GM18508 (cell line): ENCODE measurements around the gene MED23.
A peak's percentile ranks its signal among the peaks of the same experiment; 100 is the strongest.
"Not testable (repeated sequence)": the region's sequence is repeated elsewhere in the genome, so short reads cannot be mapped to it uniquely, and the experiment has no call there.

ENCODE experiments used
- ATAC-seq: cut with Tn5 transposase; IDR thresholded peaks from one replicate; pipeline ENCODE4 v1.9.1; 2021; ENCODE audit warnings: moderate number of reproducible peaks; ENCODE audit not compliant: insufficient read depth, unreplicated experiment

MED23 gene

DNA sequence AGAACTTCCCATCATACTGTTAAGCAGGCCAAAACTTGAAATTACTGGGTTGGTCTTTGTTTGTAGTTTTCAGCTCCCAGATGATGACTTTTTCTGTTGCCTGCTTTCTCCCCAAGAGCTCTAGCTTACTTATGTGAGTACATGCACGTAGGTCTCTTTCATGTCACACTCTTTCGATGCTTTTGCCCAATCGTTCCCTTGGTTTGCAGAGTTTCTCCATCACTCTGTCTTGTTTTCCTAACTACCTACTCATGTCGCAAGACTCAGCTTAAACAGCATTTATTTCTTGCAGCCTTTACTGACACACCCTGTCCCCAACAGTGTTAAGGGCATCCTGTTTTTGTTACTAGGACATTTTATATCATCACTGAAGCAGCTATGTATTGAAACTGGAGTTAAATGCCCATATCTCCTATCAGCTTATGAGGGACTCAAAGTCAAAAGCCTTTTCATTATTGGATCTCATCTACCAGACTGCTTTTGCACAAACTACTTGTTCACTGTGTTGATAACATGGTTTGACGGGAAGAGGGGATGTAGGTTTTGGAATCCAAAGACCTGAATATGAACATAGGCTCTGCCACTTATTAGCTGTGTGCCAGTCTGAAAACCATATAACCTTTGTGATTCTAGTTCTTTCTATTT is 52.1 kb downstream of the MED23 start:
- no peak for ATAC-seq

DNA sequence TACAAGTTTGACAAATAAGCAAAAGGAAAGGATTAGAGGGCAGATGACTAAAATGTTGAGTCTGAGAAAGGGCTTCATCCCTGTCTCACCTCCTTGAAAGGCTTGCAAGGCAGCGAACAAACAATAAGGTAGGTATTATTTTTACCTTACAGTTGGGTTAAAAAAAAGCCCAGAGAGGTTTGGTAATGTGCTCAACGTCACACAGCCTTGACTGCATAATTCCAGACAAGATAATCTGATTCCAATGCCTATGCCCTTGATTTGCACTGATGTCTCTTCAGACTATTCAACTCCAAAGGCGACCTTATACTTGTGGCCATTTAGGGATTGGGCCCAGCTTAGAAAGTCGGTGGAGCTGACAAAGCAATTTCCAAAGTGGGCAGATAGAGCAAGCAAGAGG is 53.4 kb downstream of the MED23 start:
- ATAC-seq, result no peak

GRCh38 chr6:131574133-131574532 is 53.9 kb downstream of the MED23 start:
- ATAC-seq, result no peak

- no peak for ATAC-seq
Observed at GRCh38 chr6:131572686-131573415, 55.2 kb downstream of the MED23 start, which contains the start of gene ARG1. Gene ARG1 (plus strand): TSS chr6:131573226. CDS start chr6:131573283, 57 bp downstream.

- no peak for ATAC-seq
Observed at GRCh38 chr6:131568726-131569125, 59.3 kb downstream of the MED23 start.

DNA sequence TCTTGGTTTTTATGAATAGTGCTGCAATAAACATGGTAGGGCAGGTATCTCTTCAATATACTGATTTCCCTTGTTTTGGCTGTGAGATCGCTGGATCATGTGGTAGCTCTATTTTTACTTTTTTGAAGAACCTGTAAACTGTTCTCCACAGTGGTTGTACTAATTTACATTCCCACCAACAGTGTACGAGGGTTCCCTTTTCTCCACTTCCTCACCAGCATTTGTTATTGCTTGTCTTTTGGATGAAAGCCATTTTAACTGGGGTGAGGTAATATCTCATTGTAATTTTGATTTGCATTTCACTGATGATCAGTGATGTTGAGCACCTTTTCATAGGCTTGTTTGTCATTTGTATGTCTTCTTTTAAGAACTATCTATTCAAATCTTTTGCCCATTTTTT is 63.0 kb downstream of the MED23 start:
- no peak for ATAC-seq

GRCh38 chr6:131561925-131562707 is 65.9 kb downstream of the MED23 start:
- ATAC-seq, result no peak

DNA sequence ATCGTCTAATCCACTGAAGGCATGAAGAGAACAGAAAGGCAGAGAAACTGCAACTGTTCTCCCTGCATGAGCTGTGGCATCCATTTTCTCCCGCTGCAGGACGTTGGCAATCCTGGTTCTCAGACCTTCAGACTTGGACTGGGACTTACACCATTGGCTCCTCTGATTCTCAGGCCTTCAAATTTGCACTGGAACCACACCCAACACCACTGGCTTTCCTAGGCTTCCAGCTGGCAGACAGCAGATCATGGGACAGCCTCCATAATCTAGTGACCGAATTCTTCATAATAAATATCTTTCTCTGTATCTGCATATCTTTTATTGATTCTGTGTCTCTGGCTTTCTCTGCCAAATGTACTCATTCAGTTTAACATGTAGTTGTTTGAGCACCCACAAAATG is 69.1 kb downstream of the MED23 start:
- ATAC-seq, result no peak

DNA sequence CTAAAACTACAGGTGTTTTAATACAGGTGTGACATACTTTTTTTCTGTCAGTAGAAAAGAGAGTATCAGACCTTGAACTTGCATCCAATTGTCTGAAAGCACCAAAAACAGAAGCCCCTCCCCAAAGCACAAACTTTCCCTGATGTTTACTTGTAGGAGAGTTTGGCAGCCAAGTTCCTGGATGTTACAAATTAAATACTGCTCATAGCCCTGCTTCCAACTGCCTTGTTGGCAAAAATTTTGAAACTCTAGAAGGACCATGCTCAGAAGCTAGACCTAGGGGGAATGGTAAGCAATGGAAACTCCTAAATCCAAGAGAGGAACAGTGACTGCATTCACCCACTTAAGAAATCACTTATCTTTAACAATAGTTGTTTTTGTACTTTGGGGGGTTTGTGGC is 72.0 kb downstream of the MED23 start:
- ATAC-seq, result no peak

GRCh38 chr6:131552572-131552971 is 75.5 kb downstream of the MED23 start:
- no peak for ATAC-seq

DNA sequence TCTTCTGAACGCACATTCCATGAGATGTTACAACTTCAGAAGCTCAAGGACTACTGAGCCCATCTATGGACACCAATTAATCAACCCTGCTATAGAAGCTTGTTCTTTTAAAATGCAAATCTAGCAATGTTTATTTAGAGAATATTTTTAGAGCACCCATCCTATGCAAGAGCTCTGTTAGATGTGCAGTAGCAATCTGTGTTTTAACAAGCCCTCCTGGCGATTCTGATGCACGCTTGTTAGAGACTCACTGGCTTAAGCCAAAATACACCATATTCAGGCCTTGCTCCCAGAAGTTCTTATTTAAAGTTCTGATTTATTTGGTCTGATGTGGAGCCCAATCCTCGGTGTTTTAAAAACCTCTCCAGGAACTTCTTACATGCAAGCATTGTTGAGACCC is 76.1 kb downstream of the MED23 start:
- ATAC-seq, result no peak

DNA sequence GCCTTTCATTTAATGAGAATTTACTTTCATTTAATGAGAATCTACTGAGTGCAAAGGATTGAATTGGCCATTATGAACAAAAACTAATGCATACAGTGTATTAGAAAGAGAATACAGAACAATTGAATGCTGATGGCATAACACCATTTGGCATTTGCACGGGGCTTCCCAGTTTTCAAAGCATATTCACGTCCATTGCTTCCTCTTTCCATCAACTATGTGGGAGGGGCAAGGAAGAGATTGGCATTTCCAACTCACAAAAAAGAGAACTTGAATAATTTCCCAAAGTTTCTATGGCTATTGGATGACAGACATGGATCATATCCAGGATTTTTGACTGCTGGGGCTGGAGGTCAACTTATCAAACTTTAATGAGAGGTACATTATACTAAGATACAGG is 78.2 kb downstream of the MED23 start:
- no peak for ATAC-seq

- no peak for ATAC-seq
Observed at GRCh38 chr6:131548441-131548840, 79.6 kb downstream of the MED23 start.

- no peak for ATAC-seq
Observed at GRCh38 chr6:131547488-131547887, 80.6 kb downstream of the MED23 start.

- no peak for ATAC-seq
Observed at GRCh38 chr6:131545317-131545716, 82.7 kb downstream of the MED23 start.

DNA sequence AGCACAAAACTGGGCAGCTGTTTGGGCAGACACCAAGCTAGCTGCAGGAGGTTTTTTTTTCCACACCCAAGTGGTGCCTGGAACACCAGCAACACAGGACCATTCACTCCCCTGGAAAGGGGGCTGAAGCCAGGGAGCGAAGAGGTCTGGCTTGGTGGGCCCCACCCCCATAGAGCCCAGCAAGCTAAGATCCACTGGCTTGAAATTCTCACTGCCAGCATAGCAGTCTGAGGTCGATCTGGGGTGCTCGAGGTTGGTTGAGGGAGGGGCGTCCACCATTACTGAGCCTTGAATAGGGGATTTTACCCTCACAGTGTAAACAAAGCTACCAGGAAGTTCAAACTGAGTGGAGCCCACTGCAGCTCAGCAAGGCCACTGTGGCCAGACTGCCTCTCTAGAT is 89.4 kb downstream of the MED23 start:
- not testable (repeated sequence) for ATAC-seq

- peak; percentile 94 for ATAC-seq
Observed at GRCh38 chr6:131532580-131533039, 95.4 kb downstream of the MED23 start.

- not testable (repeated sequence) for ATAC-seq
Observed at GRCh38 chr6:131531681-131532080, 96.4 kb downstream of the MED23 start.

GRCh38 chr6:131530936-131531335 is 97.1 kb downstream of the MED23 start:
- ATAC-seq, result not testable (repeated sequence)

- no peak for ATAC-seq
Observed at GRCh38 chr6:131524695-131525336, 103.2 kb downstream of the MED23 start.
